Loucy (cell line): ENCODE results near the gene HMX3.

Experiments used
- H2AFZ ChIP-seq: fragments of 200-600 bp; sonication (generic); 2 replicates; pipeline ENCODE4 v1.6.0; 2016; ENCODE audit warnings: antibody characterized with exemption, mild to moderate bottlenecking, low read length, moderate library complexity
- H3F3A ChIP-seq: fragments of 200-600 bp; 2 replicates; pipeline ENCODE4 v1.6.0; 2016; ENCODE audit warnings: antibody characterized with exemption, low read depth, mild to moderate bottlenecking
- H3K27me3 ChIP-seq: fragments of 200-600 bp; sonication (generic); 2 replicates; pipeline ENCODE4 v1.6.1; 2014; ENCODE audit warnings: low read length, mild to moderate bottlenecking; ENCODE audit not compliant: insufficient read depth, poor library complexity, severe bottlenecking
- H3K36me3 ChIP-seq: fragments of 200-600 bp; sonication (generic); 2 replicates; pipeline ENCODE4 v1.6.1; 2016; ENCODE audit warnings: low read length; ENCODE audit not compliant: insufficient read depth
- H3K4me1 ChIP-seq: fragments of 200-600 bp; sonication (generic); 2 replicates; pipeline ENCODE4 v1.5.1; 2014; ENCODE audit warnings: low read length, mild to moderate bottlenecking; ENCODE audit not compliant: insufficient read depth, poor library complexity, severe bottlenecking
- H3K4me2 ChIP-seq: fragments of 200-600 bp; sonication (generic); 2 replicates; pipeline ENCODE4 v1.6.0; 2014; ENCODE audit warnings: antibody characterized with exemption, low read length, low read depth, mild to moderate bottlenecking; ENCODE audit not compliant: poor library complexity, severe bottlenecking
- H3K4me3 ChIP-seq: fragments of 200-600 bp; sonication (generic); 2 replicates; pipeline ENCODE4 v1.5.1; 2014; ENCODE audit warnings: low read length, mild to moderate bottlenecking, mixed read lengths; ENCODE audit not compliant: poor library complexity, severe bottlenecking
- H3K79me2 ChIP-seq: fragments of 200-600 bp; sonication (generic); 2 replicates; pipeline ENCODE4 v1.6.1; 2014; ENCODE audit warnings: low read length; ENCODE audit not compliant: insufficient read depth
- H3K9ac ChIP-seq: fragments of 200-600 bp; sonication (generic); 2 replicates; pipeline ENCODE4 v1.6.0; 2014; ENCODE audit warnings: mild to moderate bottlenecking, low read depth, low read length, moderate library complexity; ENCODE audit not compliant: poor library complexity, severe bottlenecking
- H3K9me2 ChIP-seq: fragments of 200-600 bp; sonication (generic); replicated peaks from 2 replicates; pipeline ENCODE4 v1.6.1; 2016; ENCODE audit warnings: low read depth, low read length, mixed read lengths
- H3K9me3 ChIP-seq: fragments of 200-600 bp; sonication (generic); 2 replicates; pipeline ENCODE4 v1.6.1; 2014; ENCODE audit warnings: mild to moderate bottlenecking, antibody characterized with exemption, low read length, low read depth; ENCODE audit not compliant: insufficient read depth
- H4K20me1 ChIP-seq: fragments of 200-600 bp; sonication (generic); 2 replicates; pipeline ENCODE4 v1.6.0; 2014; ENCODE audit warnings: antibody characterized with exemption, low read length, mild to moderate bottlenecking; ENCODE audit not compliant: insufficient read depth, poor library complexity, severe bottlenecking
- CTCF ChIP-seq: fragments of 200-600 bp; sonication (generic); conservative IDR thresholded peaks from 2 replicates; pipeline ENCODE4 v1.5.1; 2014; ENCODE audit warnings: mild to moderate bottlenecking, antibody characterized with exemption, low read length
- EZH2phosphoT487 ChIP-seq: fragments of 200-600 bp; IDR thresholded peaks from 2 replicates; pipeline ENCODE4 v1.6.1; 2018; ENCODE audit warnings: antibody characterized with exemption, mild to moderate bottlenecking, moderate library complexity, borderline replicate concordance

Gene HMX3

GRCh38 chr10:123101872-123102271 lies 33.9 kb upstream of the HMX3 start:
- Histone ChIP-seq H3K4me2 (no peak overlapping the region), H4K20me1 (no peaks in the 10 kb centered on the region), H2AFZ (no peak overlapping the region), H3K79me2 (no peaks in the 10 kb centered on the region), H3K9me2 (no peaks in the 10 kb centered on the region), H3K36me3 (no peaks in the 10 kb centered on the region), H3K9me3 (no peaks in the 10 kb centered on the region; the same call in 1 of the 2 replicates), H3F3A (no peaks in the 10 kb centered on the region), H3K27me3 (no peaks in the 10 kb centered on the region), H3K9ac (no peak overlapping the region), H3K4me3 (no peak overlapping the region), H3K4me1 (no peaks in the 10 kb centered on the region)
- TF ChIP-seq EZH2phosphoT487 (no peak), CTCF (no peak)

DNA sequence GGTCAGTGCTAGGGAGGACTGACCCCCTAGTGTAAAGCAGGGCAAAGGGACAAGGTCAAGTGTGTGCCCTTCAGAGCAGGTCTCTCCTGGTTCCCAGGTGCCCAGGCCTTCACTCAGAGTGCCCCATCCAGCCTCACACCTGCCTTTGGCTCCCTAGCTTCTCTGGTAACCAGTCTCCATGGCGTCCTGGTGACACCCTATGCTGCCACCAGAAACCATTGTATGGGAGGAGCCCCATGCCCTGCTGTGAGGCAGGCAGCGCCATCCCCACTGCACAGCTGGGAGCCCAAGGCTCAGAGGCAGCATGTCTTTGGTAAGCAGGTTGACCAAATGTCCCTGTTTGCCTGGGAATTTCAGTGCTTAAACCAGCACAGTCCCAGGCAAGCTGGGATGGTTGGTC lies 33.1 kb upstream of the HMX3 start:
- Histone ChIP-seq H3F3A (no peaks in the 10 kb centered on the region), H4K20me1 (no peaks in the 10 kb centered on the region), H3K4me3 (no peak overlapping the region), H3K4me1 (no peaks in the 10 kb centered on the region), H3K27me3 (no peaks in the 10 kb centered on the region), H3K4me2 (no peak overlapping the region), H3K9me2 (no peaks in the 10 kb centered on the region), H3K9me3 (no peaks in the 10 kb centered on the region; the same call in 1 of the 2 replicates), H3K36me3 (no peaks in the 10 kb centered on the region), H3K79me2 (no peaks in the 10 kb centered on the region), H2AFZ (no peak overlapping the region), H3K9ac (no peak overlapping the region)
- TF ChIP-seq EZH2phosphoT487 (no peak), CTCF (no peak)

- no peak overlapping the region for H3K9ac ChIP-seq
- no peaks in the 10 kb centered on the region for H4K20me1 ChIP-seq
- no peak overlapping the region for H3K4me2 ChIP-seq
- no peaks in the 10 kb centered on the region for H3K9me2 ChIP-seq
- H3K79me2 ChIP-seq, result no peaks in the 10 kb centered on the region
- TF ChIP-seq CTCF (no peak), EZH2phosphoT487 (no peak)
- no peaks in the 10 kb centered on the region for H3K9me3 ChIP-seq
- no peak overlapping the region for H3K4me3 ChIP-seq
- H2AFZ ChIP-seq, result no peak overlapping the region
- no peaks in the 10 kb centered on the region for H3K36me3 ChIP-seq
- H3K27me3 ChIP-seq, result no peaks in the 10 kb centered on the region
- H3F3A ChIP-seq, result no peaks in the 10 kb centered on the region
- no peaks in the 10 kb centered on the region for H3K4me1 ChIP-seq
These were observed 31.8 kb upstream of the HMX3 start for GRCh38 chr10:123103944-123104343.
